CD14-positive monocyte (primary cell): ENCODE measurements around the gene CTNNBL1. TPM values are rescaled to one million over a fixed set of nuclear protein-coding genes. Genes with fewer than 3 reads are reported as not detected.
A peak's percentile ranks its signal among the peaks of the same experiment; 100 is the strongest.

Experiments used
- DNase-seq, 3 donors: peaks; one replicate each; pipeline ENCODE4 v3.0.0-alpha.2; 2011 to 2022
- H2AFZ ChIP-seq: 2 replicates; pipeline ENCODE4 v1.6.0; 2012; ENCODE audit warnings: mild to moderate bottlenecking, low read depth, low read length, inconsistent platforms; ENCODE audit not compliant: insufficient read depth, poor library complexity, severe bottlenecking
- H3K27ac ChIP-seq, 2 donors: 1 replicate in 1 of 2; 2 replicates in 1 of 2; pipeline ENCODE4 v1.5.1; 2012 to 2013; ENCODE audit warnings: low read length in 2 of 2, control low read depth in 1 of 2, inconsistent platforms in 1 of 2, low read depth in 1 of 2, mild to moderate bottlenecking in 1 of 2
- H3K27me3 ChIP-seq, 2 donors: one replicate each; pipeline versions ENCODE4 v1.6.0 to v1.6.1; 2011 to 2013; ENCODE audit warnings: low read length in 2 of 2; ENCODE audit not compliant: control insufficient read depth in 2 of 2, insufficient read depth in 2 of 2
- H3K36me3 ChIP-seq, 2 donors: replicated peaks in 1 of 2; 1 replicate in 1 of 2; 2 replicates in 1 of 2; pipeline versions ENCODE4 v1.5.1 to v1.6.1; 2012 to 2013; ENCODE audit warnings: low read length in 2 of 2, control low read depth in 1 of 2, inconsistent platforms in 1 of 2, mild to moderate bottlenecking in 1 of 2; ENCODE audit not compliant: insufficient read depth in 2 of 2, control insufficient read depth in 1 of 2
- H3K4me1 ChIP-seq, 2 donors: 1 replicate in 1 of 2; 2 replicates in 1 of 2; pipeline versions ENCODE4 v1.5.1 to v1.6.1; 2012 to 2013; ENCODE audit warnings: low read length in 2 of 2, control low read depth in 1 of 2, inconsistent platforms in 1 of 2, mild to moderate bottlenecking in 1 of 2, moderate library complexity in 1 of 2; ENCODE audit not compliant: insufficient read depth in 2 of 2, control insufficient read depth in 1 of 2
- H3K4me2 ChIP-seq: replicated peaks from 2 replicates; pipeline ENCODE3; 2012; ENCODE audit warnings: low read length, moderate library complexity, mild to moderate bottlenecking; ENCODE audit not compliant: poor library complexity, severe bottlenecking; ENCODE audit errors: extremely low read depth
- H3K4me3 ChIP-seq, 3 experiments: fragments of 200-600 bp in 1 of 3; sonication (generic) in 1 of 3; replicated peaks in 1 of 3; 1 replicate in 2 of 3; 2 replicates in 1 of 3; pipeline ENCODE4 v1.5.1; 2011 to 2013; ENCODE audit warnings: low read length in 3 of 3, mild to moderate bottlenecking in 3 of 3, control low read depth in 2 of 3, low read depth in 2 of 3, inconsistent platforms in 1 of 3, moderate library complexity in 1 of 3
- H3K79me2 ChIP-seq: 2 replicates; pipeline ENCODE4 v1.6.0; 2012; ENCODE audit warnings: mild to moderate bottlenecking, control low read depth, inconsistent platforms, low read length, moderate library complexity; ENCODE audit not compliant: insufficient read depth
- H3K9ac ChIP-seq: 2 replicates; pipeline ENCODE4 v1.6.0; 2017; ENCODE audit warnings: low read length, mild to moderate bottlenecking; ENCODE audit not compliant: insufficient read depth, poor library complexity, severe bottlenecking
- H3K9me3 ChIP-seq, 2 donors: replicated peaks in 1 of 2; 1 replicate in 1 of 2; 2 replicates in 1 of 2; pipeline versions ENCODE4 v1.5.1 to v1.6.1; 2012 to 2013; ENCODE audit warnings: low read length in 2 of 2, control low read depth in 1 of 2; ENCODE audit not compliant: control insufficient read depth in 1 of 2, insufficient read depth in 1 of 2
- H4K20me1 ChIP-seq: 2 replicates; pipeline ENCODE4 v1.6.0; 2012; ENCODE audit warnings: mild to moderate bottlenecking, low read length, control low read depth, moderate library complexity; ENCODE audit not compliant: insufficient read depth
- H3K27ac Mint-ChIP-seq, 7 donors: one replicate each; pipeline ENCODE4 v1.8.0; 2020; ENCODE audit warnings: mild to moderate bottlenecking in 7 of 7, mixed read lengths in 7 of 7, moderate library complexity in 6 of 7, inconsistent platforms in 2 of 7
- H3K27me3 Mint-ChIP-seq, 3 donors: one replicate each; pipeline ENCODE4 v1.8.0; 2021 to 2022; ENCODE audit warnings: low read depth in 3 of 3, mild to moderate bottlenecking in 3 of 3, mixed read lengths in 3 of 3, moderate library complexity in 3 of 3, inconsistent platforms in 1 of 3
- H3K36me3 Mint-ChIP-seq, 2 donors: one replicate each; pipeline ENCODE4 v1.8.0; 2020; ENCODE audit warnings: mixed read lengths in 2 of 2, inconsistent platforms in 1 of 2, mild to moderate bottlenecking in 1 of 2
- H3K4me1 Mint-ChIP-seq: one replicate; pipeline ENCODE4 v1.8.0; 2020; ENCODE audit warnings: mild to moderate bottlenecking, mixed read lengths
- H3K4me3 Mint-ChIP-seq, 2 donors: one replicate each; pipeline ENCODE4 v1.8.0; 2020; ENCODE audit warnings: mild to moderate bottlenecking in 2 of 2, mixed read lengths in 2 of 2, moderate library complexity in 1 of 2
- H3K9me3 Mint-ChIP-seq, 7 donors: one replicate each; pipeline ENCODE4 v1.8.0; 2020 to 2022; ENCODE audit warnings: mixed read lengths in 7 of 7, mild to moderate bottlenecking in 6 of 7, moderate library complexity in 6 of 7, inconsistent platforms in 2 of 7
- CTCF ChIP-seq: fragments of 200-600 bp; IDR thresholded peaks from one replicate; pipeline ENCODE4 v1.8.0; 2022; ENCODE audit warnings: antibody characterized with exemption, mild to moderate bottlenecking
- WGBS: methylation state at CpG from one replicate; pipeline ENCODE4 v1.1.5; 2013; ENCODE audit warnings: missing lambda C conversion rate; ENCODE audit not compliant: insufficient coverage; 5-methylcytosine and 5-hydroxymethylcytosine counted together
- intact Hi-C, 2 donors: fragments of 100-400 bp; cut with micrococcal nuclease; formaldehyde crosslinking; loops; one replicate each; pipeline versions ENCODE4 v1.15.0 to v1.15.1; 2023
- polyA plus RNA-seq, 3 donors: library from polyadenylated mRNA; depleted of rRNA in 1 of 3; unstranded in 2 of 3; stranded (reverse) in 1 of 3; fragments of 300-500 nt in 2 of 3; fragments of >200 nt in 1 of 3; fragmentation: Illumina TruSeq in 2 of 3; gene quantifications; 1 replicate in 2 of 3; 2 replicates in 1 of 3; pipeline ENCODE4 v1.2.3, GENCODE V29; 2012 to 2021

CTNNBL1 gene
- polyA plus RNA-seq, 3 donors = 35.5 to 83.2 (median 77.3) TPM

DNA sequence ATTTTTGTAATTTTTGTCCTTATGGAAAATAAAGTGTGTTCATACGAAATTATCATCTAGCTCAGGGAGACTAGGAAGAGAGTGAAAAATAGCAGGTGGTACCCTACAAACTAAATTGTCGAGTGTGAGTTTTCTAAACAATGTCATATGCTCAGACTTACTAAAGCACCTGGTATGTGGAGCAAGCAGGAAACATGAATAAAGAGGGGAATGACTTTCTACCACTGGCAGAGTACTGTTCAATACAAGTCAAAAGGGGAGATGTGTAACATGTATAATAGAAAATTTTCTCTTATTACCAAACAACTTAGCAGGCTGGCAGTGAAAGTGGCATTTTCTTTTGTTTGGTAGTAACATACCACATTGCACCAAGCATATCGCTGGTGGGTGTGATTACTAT is 36.1 kb downstream of the CTNNBL1 start:
- intact Hi-C loops = no loop called here
- Histone ChIP-seq H3K9ac (no peak overlapping the region), H3K4me3 (no peak overlapping the region), H3K79me2 (peaks cover 23% of the 10 kb centered on the region), H3K36me3 (peaks cover 18 to 43% of the 10 kb centered on the region in 2 donors), H3K27me3 (no peaks in the 10 kb centered on the region), H3K4me2 (no peak overlapping the region), H3K4me1 (no peaks in the 10 kb centered on the region), H2AFZ (no peak overlapping the region), H3K27ac (no peak overlapping the region), H4K20me1 (peaks cover 73% of the 10 kb centered on the region), H3K9me3 (no peaks in the 10 kb centered on the region)
- H3K27ac Mint-ChIP-seq = no peak overlapping the region
- DNase-seq = no peak
- H3K9me3 Mint-ChIP-seq = peaks cover 0 to 3% (median 0%) of the 10 kb centered on the region in 7 donors
- H3K36me3 Mint-ChIP-seq = peaks cover 32 to 40% of the 10 kb centered on the region in 2 donors
- no peak overlapping the region for H3K4me3 Mint-ChIP-seq
- H3K4me1 Mint-ChIP-seq = peaks cover 4% of the 10 kb centered on the region
- no peaks in the 10 kb centered on the region for H3K27me3 Mint-ChIP-seq
- no CpG with 5 or more reads among the region's 3 CpGs for WGBS
- no peak for TF ChIP-seq CTCF

DNA sequence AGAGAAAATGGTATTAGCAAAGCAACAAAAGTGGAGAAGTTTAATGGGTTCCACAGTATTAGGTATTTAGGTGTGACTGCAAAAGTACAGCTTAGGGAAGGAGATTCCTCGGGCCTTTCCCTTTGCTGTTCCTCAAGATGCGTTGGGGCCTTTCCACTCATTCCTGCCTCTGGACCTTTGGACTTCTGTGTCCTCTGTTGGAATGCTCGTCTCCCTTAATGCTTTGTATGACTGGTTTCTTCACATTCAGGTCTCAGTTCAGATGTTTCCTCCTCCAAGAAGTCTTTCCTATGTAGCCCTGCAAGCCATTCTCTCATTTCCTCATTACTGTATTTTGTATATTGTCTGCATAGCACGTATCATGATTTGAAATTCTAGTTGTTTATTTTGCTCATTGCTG is 39.6 kb downstream of the CTNNBL1 start:
- H3K4me1 Mint-ChIP-seq = no peaks in the 10 kb centered on the region
- intact Hi-C loops = no loop called here
- peaks cover 0 to 3% (median 0%) of the 10 kb centered on the region in 7 donors for H3K9me3 Mint-ChIP-seq
- Histone ChIP-seq H4K20me1 (peaks cover 44% of the 10 kb centered on the region), H3K9me3 (peaks cover 0 to 6% of the 10 kb centered on the region in 2 donors), H3K4me3 (no peak overlapping the region), H2AFZ (no peak overlapping the region), H3K27ac (no peak overlapping the region), H3K79me2 (peaks cover 12% of the 10 kb centered on the region), H3K9ac (no peak overlapping the region), H3K27me3 (no peaks in the 10 kb centered on the region), H3K4me2 (no peak overlapping the region), H3K36me3 (peaks cover 45 to 71% of the 10 kb centered on the region in 2 donors), H3K4me1 (no peaks in the 10 kb centered on the region)
- no peak overlapping the region for H3K4me3 Mint-ChIP-seq
- TF ChIP-seq CTCF = no peak
- DNase-seq = no peak
- 93% methylated on average over 2 of the region's 4 CpGs for WGBS
- H3K36me3 Mint-ChIP-seq = peaks cover 58 to 63% of the 10 kb centered on the region in 2 donors
- H3K27me3 Mint-ChIP-seq = peaks cover 0 to 1% (median 0%) of the 10 kb centered on the region in 3 donors
- H3K27ac Mint-ChIP-seq = peak overlapping the region in 2 of 7 donors; percentile 1 to 59
